HEK293 (cell line): ENCODE data around the gene ULBP1.

ENCODE experiments used
- MZF1 ChIP-seq: fragments of 450-650 bp; formaldehyde crosslinking; IDR thresholded peaks from 2 replicates; pipeline ENCODE4 v1.5.1; 2017; ENCODE audit warnings: missing biosample characterization, missing genetic modification characterization, borderline replicate concordance
- RBAK ChIP-seq: fragments of 450-650 bp; formaldehyde crosslinking; IDR thresholded peaks from 2 replicates; pipeline ENCODE4 v1.5.1; 2016; ENCODE audit warnings: missing biosample characterization, missing genetic modification characterization
- SP2 ChIP-seq: fragments of 450-650 bp; formaldehyde crosslinking; IDR thresholded peaks from 2 replicates; pipeline ENCODE4 v1.5.1; 2016; ENCODE audit warnings: missing biosample characterization, missing genetic modification characterization
- SP3 ChIP-seq: fragments of 450-650 bp; formaldehyde crosslinking; IDR thresholded peaks from 2 replicates; pipeline ENCODE4 v1.5.1; 2016; ENCODE audit warnings: missing biosample characterization, missing genetic modification characterization
- ZFP3 ChIP-seq: fragments of 450-650 bp; formaldehyde crosslinking; IDR thresholded peaks from 2 replicates; pipeline ENCODE4 v1.5.1; 2016; ENCODE audit warnings: low read depth, missing biosample characterization, missing genetic modification characterization
- ZNF138 ChIP-seq: fragments of 450-650 bp; formaldehyde crosslinking; IDR thresholded peaks from 2 replicates; pipeline ENCODE4 v1.5.1; 2016; ENCODE audit warnings: missing biosample characterization, missing genetic modification characterization, borderline replicate concordance
- ZNF239 ChIP-seq: fragments of 450-650 bp; formaldehyde crosslinking; IDR thresholded peaks from 2 replicates; pipeline ENCODE4 v1.5.1; 2016; ENCODE audit warnings: missing biosample characterization, missing genetic modification characterization
- ZNF274 ChIP-seq, 2 experiments: fragments of 200-500 bp in 1 of 2; fragments of 450-650 bp in 1 of 2; sonication (Bioruptor generic) in 1 of 2; formaldehyde crosslinking in 1 of 2; IDR thresholded peaks; 2 replicates each; pipeline versions ENCODE4 v1.5.1 to v1.6.1; 2014 to 2016; ENCODE audit warnings: borderline replicate concordance in 1 of 2, inconsistent platforms in 1 of 2, low read length in 1 of 2, missing biosample characterization in 1 of 2, missing genetic modification characterization in 1 of 2
- ZNF302 ChIP-seq: fragments of 450-650 bp; formaldehyde crosslinking; IDR thresholded peaks from 2 replicates; pipeline ENCODE4 v1.5.1; 2016; ENCODE audit warnings: missing biosample characterization, missing genetic modification characterization, low read depth
- ZNF354C ChIP-seq: fragments of 450-650 bp; formaldehyde crosslinking; IDR thresholded peaks from 2 replicates; pipeline ENCODE4 v1.5.1; 2016; ENCODE audit warnings: missing biosample characterization, missing genetic modification characterization, low read depth, borderline replicate concordance

DNA sequence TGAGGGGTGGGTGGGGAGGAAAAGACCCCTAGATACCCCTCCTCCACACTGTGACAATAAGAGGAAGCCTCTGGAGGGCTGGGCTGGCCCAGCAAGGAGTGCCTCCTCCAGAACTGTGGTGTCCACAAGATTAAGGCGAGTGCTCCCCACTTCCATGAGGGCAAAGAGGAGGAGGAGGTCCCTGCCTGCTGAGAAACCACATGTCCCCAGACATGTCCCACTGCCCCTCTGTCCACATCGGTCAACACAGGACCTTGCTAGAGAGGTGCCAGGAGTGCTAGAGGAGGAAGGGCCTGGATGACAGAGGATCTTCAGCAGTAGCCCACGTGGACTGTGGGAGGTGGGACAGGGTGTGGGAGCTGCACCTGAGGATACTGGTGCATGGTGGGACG, 43.9 kb upstream of the ULBP1 start:
- TF ChIP-seq ZNF138 (tag by site-specific recombination) = no peak
- no peak for TF ChIP-seq ZNF274 (IDR thresholded peaks at IDR 0.05; ENCODE audit: low read length)
- TF ChIP-seq ZNF274 (tag by site-specific recombination; IDR thresholded peaks at IDR 0.05; ENCODE audit: borderline replicate concordance) = no peak
- no peak for TF ChIP-seq ZNF302 (tag by site-specific recombination)
- TF ChIP-seq RBAK (tag by site-specific recombination) = no peak
- TF ChIP-seq SP3 (tag by site-specific recombination) = no peak
- no peak for TF ChIP-seq ZNF239 (tag by site-specific recombination)
- no peak for TF ChIP-seq ZNF354C (tag by site-specific recombination)
- TF ChIP-seq MZF1 (tag by site-specific recombination) = no peak
- TF ChIP-seq SP2 (tag by site-specific recombination) = no peak
- no peak for TF ChIP-seq ZFP3 (tag by site-specific recombination)
